H1 (cell line): ENCODE measurements around the gene YARS1. TPM values are rescaled to one million over a fixed set of nuclear protein-coding genes. Genes with fewer than 3 reads are reported as not detected.

Experiments
- BCL11A ChIP-seq, 2 experiments: IDR thresholded peaks; one replicate each; pipeline ENCODE4 v1.6.1; 2011; ENCODE audit warnings: low read depth in 2 of 2, low read length in 2 of 2, mild to moderate bottlenecking in 2 of 2
- CBX8 ChIP-seq: fragments of 300-800, 300-1000 bp; sonication (generic); IDR thresholded peaks from 2 replicates; pipeline ENCODE4 v1.7.1; 2016; ENCODE audit warnings: low read depth, low read length, borderline replicate concordance
- CEBPB ChIP-seq: IDR thresholded peaks from 2 replicates; pipeline ENCODE4 v1.6.1; 2012; ENCODE audit warnings: low read depth, low read length
- CHD1 ChIP-seq: IDR thresholded peaks from 2 replicates; pipeline ENCODE4 v1.6.1; 2012; ENCODE audit warnings: low read depth, low read length, improper control_type of control experiment
- CREB1 ChIP-seq: IDR thresholded peaks from 2 replicates; pipeline ENCODE4 v1.6.1; 2012; ENCODE audit warnings: inconsistent platforms
- EZH2 ChIP-seq: fragments of 200-600 bp; sonication (generic); IDR thresholded peaks from 2 replicates; pipeline ENCODE4 v1.7.1; 2012; ENCODE audit warnings: low read depth, mild to moderate bottlenecking, moderate library complexity, low read length, inconsistent platforms; ENCODE audit not compliant: severe bottlenecking
- FOSL1 ChIP-seq: IDR thresholded peaks from 2 replicates; pipeline ENCODE4 v1.6.1; 2011; ENCODE audit warnings: mild to moderate bottlenecking, low read depth, low read length, moderate library complexity; ENCODE audit not compliant: insufficient read depth
- GTF2F1 ChIP-seq: IDR thresholded peaks from 2 replicates; pipeline ENCODE4 v1.6.1; 2012; ENCODE audit warnings: low read depth, low read length, improper control_type of control experiment, borderline replicate concordance
- JUND ChIP-seq: IDR thresholded peaks from 2 replicates; pipeline ENCODE4 v1.6.1; 2011; ENCODE audit warnings: mild to moderate bottlenecking, improper control_type of control experiment, low read length
- NANOG ChIP-seq: IDR thresholded peaks from 2 replicates; pipeline ENCODE4 v1.6.1; 2011; ENCODE audit warnings: low read length, low read depth, mild to moderate bottlenecking, inconsistent platforms; ENCODE audit not compliant: insufficient read depth, poor library complexity, severe bottlenecking
- RNF2 ChIP-seq: fragments of 200-900, 300-1000 bp; sonication (generic); IDR thresholded peaks from 2 replicates; pipeline ENCODE4 v1.7.1; 2016; ENCODE audit warnings: borderline replicate concordance, low read depth, mild to moderate bottlenecking, antibody characterized with exemption, low read length; ENCODE audit not compliant: poor library complexity, severe bottlenecking; ENCODE audit errors: missing control alignments
- SIN3A ChIP-seq, 2 experiments: IDR thresholded peaks in 1 of 2; conservative IDR thresholded peaks in 1 of 2; 2 replicates each; pipeline ENCODE4 v1.6.1; 2011 to 2012; ENCODE audit warnings: low read length in 2 of 2, improper control_type of control experiment in 1 of 2, low read depth in 1 of 2, mild to moderate bottlenecking in 1 of 2
- SP4 ChIP-seq: IDR thresholded peaks from 2 replicates; pipeline ENCODE4 v1.6.1; 2012; ENCODE audit warnings: low read length, inconsistent platforms
- TAF1 ChIP-seq: IDR thresholded peaks from 2 replicates; pipeline ENCODE4 v1.6.1; 2011; ENCODE audit warnings: mild to moderate bottlenecking, low read depth, low read length
- TCF12 ChIP-seq: IDR thresholded peaks from 2 replicates; pipeline ENCODE4 v1.6.1; 2011; ENCODE audit warnings: low read depth, mild to moderate bottlenecking, low read length
- TEAD4 ChIP-seq: IDR thresholded peaks from 2 replicates; pipeline ENCODE4 v1.6.1; 2012; ENCODE audit warnings: low read depth, low read length, inconsistent platforms, mixed read lengths
- polyA plus RNA-seq, 7 experiments: library from polyadenylated mRNA; depleted of rRNA in 3 of 7; stranded (reverse) in 5 of 7; unstranded in 2 of 7; fragments of >200 nt in 5 of 7; fragments of 200-250 nt in 2 of 7; gene quantifications; 1 replicate in 5 of 7; 2 replicates in 1 of 7; 4 replicates in 1 of 7; pipeline versions ENCODE4 v1.2.1 to v1.2.3, GENCODE V29; 2011 to 2013; ENCODE audit warnings: missing spikeins in 2 of 7, mixed read lengths in 2 of 7
- total RNA-seq: library from RNA; stranded (reverse); fragmentation: NEBNext Ultra II Directional; extraction: Animal tissue kit (Norgen Biotek cat#: 25700); gene quantifications from 2 replicates; pipeline ENCODE4 v1.2.1, GENCODE V29; 2021
- TF ChIP-seq, protein P1 (sequence below): IDR thresholded peaks from 2 replicates; pipeline ENCODE4 v1.6.1; 2011; ENCODE audit warnings: low read length, improper control_type of control experiment
- TF ChIP-seq, protein P2 (sequence below), 3 experiments: IDR thresholded peaks; 1 replicate in 2 of 3; 2 replicates in 1 of 3; pipeline versions ENCODE4 v1.5.1 to v1.6.1; 2011; ENCODE audit warnings: low read length in 3 of 3, mild to moderate bottlenecking in 3 of 3, inconsistent platforms in 2 of 3, low read depth in 1 of 3, moderate library complexity in 1 of 3; ENCODE audit not compliant: insufficient read depth in 1 of 3; ENCODE audit errors: control extremely low read depth in 1 of 3
- TF ChIP-seq, protein P3 (sequence below): IDR thresholded peaks from 2 replicates; pipeline ENCODE4 v1.6.1; 2012; ENCODE audit warnings: inconsistent platforms

YARS1 gene
- total and polyA plus RNA-seq, 2 of the 8 experiments (the other 6 are each of a cell fraction or from before 2014, with no cell fraction given): 47.1 to 226 TPM

DNA sequence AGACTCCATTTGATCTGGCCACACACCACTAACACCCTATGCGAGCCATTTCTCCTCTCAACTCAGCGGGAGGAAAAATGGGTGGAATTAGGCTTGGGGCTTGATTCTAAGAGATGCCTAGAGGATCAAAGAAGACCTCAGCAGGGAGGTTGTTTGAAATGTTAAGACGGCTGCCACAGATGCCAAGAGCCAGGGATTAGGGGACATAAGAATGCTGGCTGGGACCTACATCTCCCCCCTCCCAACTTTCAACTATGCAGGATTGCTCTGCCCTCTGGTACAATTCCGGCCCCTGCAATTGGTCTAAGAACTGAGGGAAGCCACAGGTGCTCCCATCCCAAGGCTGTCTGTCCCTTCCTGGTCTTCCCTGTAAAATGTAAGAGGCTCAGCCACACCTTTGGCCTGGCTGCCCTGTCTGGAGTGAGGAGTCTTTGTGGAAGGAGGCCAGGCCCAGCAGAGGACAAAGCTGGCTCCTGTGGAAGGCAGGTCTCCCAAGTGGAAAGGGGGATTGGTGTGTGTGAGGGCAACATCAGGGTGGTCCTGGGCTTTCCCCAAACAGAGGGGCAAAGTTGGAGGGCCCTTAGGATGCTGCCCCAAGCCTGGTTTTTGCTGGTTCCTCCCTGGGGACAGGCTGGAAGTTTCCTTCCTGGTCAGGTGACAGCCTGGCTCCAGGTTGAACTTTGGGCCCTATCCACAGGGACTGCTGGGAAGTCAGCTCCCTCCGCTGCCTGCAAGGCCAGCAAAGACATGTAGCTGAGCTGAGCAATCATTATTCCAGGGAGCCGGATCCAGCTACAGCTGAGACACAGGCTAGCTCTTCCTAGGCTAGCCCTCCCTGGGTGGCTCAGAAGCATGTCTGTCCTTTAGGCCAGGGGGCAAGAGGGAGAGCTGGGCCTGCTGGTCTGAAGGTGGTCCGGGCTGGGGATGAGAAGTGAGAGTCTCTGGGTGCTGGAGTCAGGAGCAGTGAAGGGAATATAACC, 80.1 kb downstream of the YARS1 start (continued):
- TF ChIP-seq, protein P1, sequence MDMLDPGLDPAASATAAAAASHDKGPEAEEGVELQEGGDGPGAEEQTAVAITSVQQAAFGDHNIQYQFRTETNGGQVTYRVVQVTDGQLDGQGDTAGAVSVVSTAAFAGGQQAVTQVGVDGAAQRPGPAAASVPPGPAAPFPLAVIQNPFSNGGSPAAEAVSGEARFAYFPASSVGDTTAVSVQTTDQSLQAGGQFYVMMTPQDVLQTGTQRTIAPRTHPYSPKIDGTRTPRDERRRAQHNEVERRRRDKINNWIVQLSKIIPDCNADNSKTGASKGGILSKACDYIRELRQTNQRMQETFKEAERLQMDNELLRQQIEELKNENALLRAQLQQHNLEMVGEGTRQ: no peak
- TF ChIP-seq TCF12: peak; percentile 84; the same call in 1 of the 2 replicates
- TF ChIP-seq JUND: no peak
- peak; percentile 87; the same call in 1 of the 2 replicates for TF ChIP-seq TEAD4
- peak; percentile 83 for TF ChIP-seq NANOG
- TF ChIP-seq CHD1: no peak
- TF ChIP-seq FOSL1: no peak
- TF ChIP-seq CBX8: no peak
- no peak for TF ChIP-seq SIN3A (conservative IDR thresholded peaks at IDR 0.05 in 1 of 2, IDR thresholded peaks at IDR 0.05 in 1 of 2; ENCODE audit: low read depth in 1 of 2, low read length in 2 of 2)
- TF ChIP-seq CEBPB: no peak
- TF ChIP-seq RNF2: no peak
- peak in 1 of 2 experiments; percentile 72 for TF ChIP-seq BCL11A (IDR thresholded peaks at IDR 0.05; ENCODE audit: low read depth in 2 of 2, low read length in 2 of 2)
- no peak for TF ChIP-seq GTF2F1
- TF ChIP-seq TAF1: 0 out of 2 replicates have a peak, but pooled peaks have one; percentile 24
- TF ChIP-seq, protein P2, sequence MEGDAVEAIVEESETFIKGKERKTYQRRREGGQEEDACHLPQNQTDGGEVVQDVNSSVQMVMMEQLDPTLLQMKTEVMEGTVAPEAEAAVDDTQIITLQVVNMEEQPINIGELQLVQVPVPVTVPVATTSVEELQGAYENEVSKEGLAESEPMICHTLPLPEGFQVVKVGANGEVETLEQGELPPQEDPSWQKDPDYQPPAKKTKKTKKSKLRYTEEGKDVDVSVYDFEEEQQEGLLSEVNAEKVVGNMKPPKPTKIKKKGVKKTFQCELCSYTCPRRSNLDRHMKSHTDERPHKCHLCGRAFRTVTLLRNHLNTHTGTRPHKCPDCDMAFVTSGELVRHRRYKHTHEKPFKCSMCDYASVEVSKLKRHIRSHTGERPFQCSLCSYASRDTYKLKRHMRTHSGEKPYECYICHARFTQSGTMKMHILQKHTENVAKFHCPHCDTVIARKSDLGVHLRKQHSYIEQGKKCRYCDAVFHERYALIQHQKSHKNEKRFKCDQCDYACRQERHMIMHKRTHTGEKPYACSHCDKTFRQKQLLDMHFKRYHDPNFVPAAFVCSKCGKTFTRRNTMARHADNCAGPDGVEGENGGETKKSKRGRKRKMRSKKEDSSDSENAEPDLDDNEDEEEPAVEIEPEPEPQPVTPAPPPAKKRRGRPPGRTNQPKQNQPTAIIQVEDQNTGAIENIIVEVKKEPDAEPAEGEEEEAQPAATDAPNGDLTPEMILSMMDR (IDR thresholded peaks at IDR 0.05; ENCODE audit: control extremely low read depth in 1 of 3, insufficient read depth in 1 of 3, low read depth in 1 of 3, low read length in 3 of 3): no peak
- 0 out of 2 replicates have a peak, but pooled peaks have one; percentile 26 for TF ChIP-seq CREB1
- no peak for TF ChIP-seq SP4
- TF ChIP-seq, protein P3, sequence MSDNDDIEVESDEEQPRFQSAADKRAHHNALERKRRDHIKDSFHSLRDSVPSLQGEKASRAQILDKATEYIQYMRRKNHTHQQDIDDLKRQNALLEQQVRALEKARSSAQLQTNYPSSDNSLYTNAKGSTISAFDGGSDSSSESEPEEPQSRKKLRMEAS: no peak
- TF ChIP-seq EZH2: no peak
